Measurements from ENCODE around the gene LYL1.

LYL1 gene

GRCh38 chr19:13104360-13104847, 1.7 kb upstream of the LYL1 start:
- no peak for DNase-seq

GRCh38 chr19:13103581-13104359, 1.1 kb upstream of the LYL1 start:
- no peak for DNase-seq

- no peak for DNase-seq
These were observed 317 bp downstream of the LYL1 start for GRCh38 chr19:13102416-13102665.

- DNase-seq: no peak
These were observed 855 bp downstream of the LYL1 start for GRCh38 chr19:13101590-13102415.

- no peak for DNase-seq
These were observed 1.6 kb downstream of the LYL1 start for GRCh38 chr19:13100841-13101589.

DNA sequence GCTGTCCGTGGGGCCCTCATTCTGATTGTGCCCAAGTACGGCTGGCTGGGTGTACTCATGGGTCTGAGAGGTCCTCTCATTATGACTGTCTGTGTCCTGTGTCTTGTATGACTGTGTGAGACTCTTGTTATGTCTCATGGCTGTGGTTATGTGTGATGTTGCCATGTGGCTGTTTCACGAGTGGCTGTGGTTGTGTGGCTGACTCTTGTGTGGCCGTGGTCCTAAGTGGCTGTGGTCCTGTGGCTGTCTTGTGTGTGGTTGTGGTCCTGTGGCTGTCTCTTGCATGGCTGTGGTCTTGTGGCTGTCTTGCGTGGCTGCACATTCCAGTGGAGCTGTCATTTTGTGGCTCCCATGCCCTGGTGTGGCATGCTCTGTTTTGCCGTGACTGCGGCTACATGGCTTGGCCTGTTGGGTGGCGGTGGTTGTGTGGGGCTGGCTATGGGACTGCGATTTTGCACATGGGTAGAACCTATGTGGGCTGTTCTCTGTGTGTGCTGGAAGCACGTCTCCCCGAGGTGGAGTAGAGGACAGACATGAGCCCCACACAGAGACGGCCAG, 2.5 kb downstream of the LYL1 start:
- no peak for DNase-seq

DNA sequence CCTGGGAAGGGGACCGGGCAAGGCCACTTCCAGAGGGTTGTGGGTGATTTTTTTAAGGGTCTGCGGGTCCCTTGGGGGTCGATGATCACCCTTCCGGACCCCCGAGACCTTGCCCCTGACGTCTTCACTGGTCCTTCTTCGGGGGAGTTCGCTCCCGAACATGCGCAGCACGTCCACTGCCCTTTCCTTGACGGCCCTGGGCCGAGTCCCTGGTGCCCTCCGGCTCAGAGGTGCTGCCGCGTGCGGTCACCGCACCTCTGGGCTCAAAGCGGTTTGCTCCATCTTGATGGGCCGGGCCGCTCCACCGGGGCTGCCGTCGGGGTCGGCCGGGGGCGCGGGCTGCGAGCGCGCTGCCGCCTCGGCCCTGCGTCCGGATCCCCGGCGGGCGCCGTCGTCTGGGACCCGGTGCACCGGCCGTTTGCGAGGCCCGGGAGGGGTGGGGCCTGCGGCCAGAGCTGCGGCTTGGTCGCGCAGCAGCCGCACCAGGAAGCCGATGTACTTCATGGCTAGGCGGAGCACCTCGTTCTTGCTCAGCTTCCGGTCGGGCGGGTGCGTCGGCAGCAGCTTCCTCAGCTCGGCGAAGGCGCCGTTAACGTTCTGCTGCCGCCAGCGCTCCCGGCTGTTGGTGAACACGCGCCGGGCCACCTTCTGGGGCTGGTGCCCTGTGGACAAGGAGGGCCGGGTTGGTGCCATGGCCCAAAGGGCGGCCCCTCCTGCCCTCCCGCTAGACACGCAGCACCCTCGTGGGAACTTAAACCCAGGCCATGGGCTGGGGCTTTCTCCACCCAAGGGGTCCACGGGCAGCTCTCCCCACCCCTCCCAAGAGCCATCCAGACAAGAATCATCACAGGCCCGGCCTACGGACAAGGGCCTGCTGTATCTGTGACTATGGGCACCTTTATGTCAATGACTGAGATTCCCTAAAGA, 3.3 kb downstream of the LYL1 start:
- no peak for DNase-seq

DNA sequence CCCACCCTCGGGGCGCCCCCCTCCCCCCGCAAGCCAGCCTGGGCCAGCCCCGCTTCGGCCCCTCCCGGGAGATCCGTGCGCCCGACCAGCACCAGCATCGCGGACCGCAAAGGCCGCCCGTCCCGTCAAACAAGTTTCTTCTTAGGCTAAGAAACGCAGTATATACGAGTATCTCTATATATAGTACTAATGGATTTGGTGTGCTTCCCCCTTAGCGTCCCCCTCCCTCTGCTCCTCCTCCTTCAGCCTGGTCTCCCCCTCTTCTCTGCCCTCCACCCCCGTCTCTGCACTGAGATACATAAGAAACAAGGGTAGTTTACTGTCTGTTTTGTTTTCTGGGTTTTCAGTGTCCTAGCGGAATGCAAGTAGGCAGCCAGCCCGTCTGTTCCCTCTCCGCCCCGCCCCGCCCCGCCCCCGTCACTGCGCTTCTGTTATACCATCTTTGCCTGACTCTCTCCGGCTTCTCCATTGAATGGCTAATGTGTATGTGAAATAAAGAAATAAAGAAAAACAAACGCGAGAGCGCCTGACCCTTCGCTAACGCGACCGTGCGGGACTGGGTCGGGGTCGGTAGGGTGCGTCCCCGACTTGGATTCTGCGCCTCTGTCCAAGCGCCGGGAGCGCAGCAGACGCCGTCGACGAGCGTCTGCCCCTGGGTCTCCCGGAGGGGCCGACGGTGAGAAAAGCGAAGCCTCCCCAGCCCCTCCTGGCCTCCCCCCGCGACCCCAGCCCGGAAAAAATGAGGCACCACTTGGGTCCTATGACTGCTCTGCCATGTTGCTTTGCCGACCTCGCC, 4.2 kb downstream of the LYL1 start:
- DNase-seq: no peak

GRCh38 chr19:13097463-13098258, 5.0 kb downstream of the LYL1 start:
- DNase-seq: no peak

DNA sequence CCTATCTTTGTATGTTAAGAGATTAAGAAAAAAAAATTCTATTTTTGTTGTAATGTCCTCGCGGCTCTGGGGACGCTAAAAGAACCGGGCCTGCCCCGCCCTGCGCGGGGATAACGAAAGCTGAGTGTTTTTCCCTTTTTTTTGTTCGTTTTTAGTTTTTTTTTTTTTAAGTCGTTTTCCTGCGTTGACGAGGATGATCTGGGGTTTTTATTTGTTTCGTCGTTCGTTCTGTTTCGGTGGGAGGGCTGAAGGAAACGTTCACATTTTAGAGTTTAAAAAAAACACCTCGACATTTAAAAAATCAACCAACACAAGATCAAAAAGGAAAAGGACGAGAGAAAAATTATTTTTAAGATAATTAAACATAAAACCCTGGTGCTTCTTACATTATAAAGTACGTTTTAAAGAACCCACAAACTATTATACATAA, 5.6 kb downstream of the LYL1 start:
- DNase-seq: no peak

GRCh38 chr19:13095934-13096927, 6.4 kb downstream of the LYL1 start:
- DNase-seq: no peak

- no peak for DNase-seq
These were observed 7.3 kb downstream of the LYL1 start for GRCh38 chr19:13095393-13095784.

DNA sequence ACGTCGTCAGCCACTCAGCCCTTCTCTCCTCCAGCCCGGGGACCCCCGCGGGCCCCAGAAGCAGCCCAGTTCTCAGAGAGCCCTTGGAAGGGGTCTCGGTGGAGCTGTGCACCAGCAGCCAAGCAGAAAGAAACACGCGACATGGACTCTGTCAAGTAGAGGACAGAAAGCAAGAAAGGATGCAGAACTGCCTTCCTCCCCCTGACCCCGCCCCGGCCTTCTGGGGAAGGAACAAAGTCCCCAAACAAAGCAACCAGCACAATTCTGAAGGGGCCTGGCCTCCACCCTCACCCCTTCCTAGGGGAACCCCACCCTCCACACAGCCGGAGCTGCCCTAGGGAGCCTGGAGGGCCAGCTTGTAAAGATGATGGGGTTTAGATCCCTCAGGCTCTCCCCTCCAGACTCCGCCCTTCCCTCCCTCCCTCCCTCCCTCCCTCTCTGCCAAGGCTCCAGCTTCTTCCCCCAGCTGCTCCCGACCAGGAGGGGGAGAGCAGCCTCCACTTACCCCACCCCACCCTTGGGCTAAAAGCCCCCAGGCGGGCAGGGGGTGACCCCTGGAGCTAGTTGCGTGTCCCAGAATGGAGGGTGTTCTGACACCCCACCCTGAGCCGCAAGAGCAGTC, 7.8 kb downstream of the LYL1 start:
- DNase-seq: no peak

DNA sequence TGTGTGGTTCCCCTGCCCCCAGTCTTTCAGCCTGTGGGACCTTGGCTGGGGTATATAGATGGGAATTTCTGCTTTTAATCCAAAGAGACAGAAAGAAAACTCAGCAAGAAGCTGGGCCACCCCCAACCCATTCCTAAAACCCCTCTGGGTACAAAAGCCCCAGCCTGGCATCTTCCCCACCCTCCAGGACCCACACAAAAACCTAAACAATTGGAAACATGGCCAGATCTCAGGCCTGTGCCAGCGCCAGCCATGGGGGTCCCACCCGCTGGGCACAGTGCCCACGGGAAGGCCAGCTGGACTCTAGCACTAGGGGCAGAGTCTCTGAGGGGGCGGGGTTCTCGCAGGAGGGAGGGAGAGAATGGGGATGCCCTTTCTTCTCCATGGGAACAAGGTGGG, 8.6 kb downstream of the LYL1 start:
- no peak for DNase-seq

GRCh38 chr19:13093407-13094105, 9.1 kb downstream of the LYL1 start:
- DNase-seq: peak; percentile 51

DNA sequence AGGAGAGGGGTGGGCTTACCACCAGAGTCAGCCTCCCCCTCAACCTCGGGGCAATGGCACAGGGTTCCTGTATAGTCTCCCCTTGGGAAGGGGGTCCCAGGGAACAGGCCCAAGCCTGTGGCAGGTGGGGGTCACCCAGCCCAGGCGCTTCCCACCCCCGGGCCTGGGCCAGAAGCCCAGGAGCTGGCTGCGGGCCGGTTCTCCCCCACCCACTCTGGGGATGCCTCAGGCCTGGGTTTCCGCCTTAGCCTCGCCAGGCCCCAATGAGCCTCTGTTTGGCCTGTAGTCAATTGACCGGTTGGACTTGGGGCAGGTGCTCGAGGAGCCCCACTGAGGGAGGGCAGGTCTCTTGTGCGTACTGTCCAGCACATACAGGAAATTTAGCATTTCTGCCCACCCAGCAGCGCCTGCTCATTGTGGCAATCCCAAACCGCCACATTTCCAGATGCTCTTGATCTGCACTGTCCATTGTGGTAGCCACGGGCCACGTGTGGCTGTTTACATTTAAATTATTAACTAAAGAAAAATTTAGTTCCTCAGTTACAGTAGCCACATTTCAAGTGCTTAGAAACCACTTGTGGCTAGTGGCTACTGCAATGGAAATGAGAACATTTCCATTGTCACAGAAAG, 9.9 kb downstream of the LYL1 start:
- DNase-seq: no peak

DNA sequence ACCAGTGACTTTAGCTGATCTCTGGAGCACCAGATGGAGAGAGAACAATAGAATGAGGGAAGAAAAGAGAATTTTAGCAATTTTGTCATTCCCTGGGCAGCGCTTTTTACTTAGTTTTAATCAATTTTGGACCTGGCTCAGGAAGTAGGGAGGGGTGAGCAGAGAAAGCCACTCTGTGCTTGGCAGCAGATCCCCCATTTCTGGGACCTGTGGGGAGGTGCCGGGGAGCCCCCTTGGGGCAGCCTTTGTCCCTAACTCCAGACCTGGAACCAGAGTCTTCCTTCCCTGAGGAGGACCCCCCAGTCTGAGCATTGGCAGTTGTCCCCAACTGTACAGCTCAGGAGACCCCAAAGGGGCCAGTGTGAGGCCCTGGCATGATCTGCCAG, 10.5 kb downstream of the LYL1 start:
- DNase-seq: no peak
